NB4 (cell line): ENCODE data around the gene KMT2B.

Experiments used
- DNase-seq: peaks from one replicate; pipeline ENCODE4 v3.0.0; 2010; ENCODE audit warnings: low read depth
- H3K4me3 ChIP-seq: one replicate; pipeline ENCODE4 v1.5.1; 2011; ENCODE audit warnings: mild to moderate bottlenecking, low read depth, low read length, moderate library complexity
- MYC ChIP-seq: IDR thresholded peaks from 2 replicates; pipeline ENCODE4 v1.6.1; 2011; ENCODE audit warnings: low read depth, low read length
- POLR2A ChIP-seq: IDR thresholded peaks from 2 replicates; pipeline ENCODE4 v1.6.1; 2011; ENCODE audit warnings: mild to moderate bottlenecking; ENCODE audit not compliant: insufficient read length; ENCODE audit errors: extremely low read depth
- TF ChIP-seq, protein P1 (sequence below): IDR thresholded peaks from one replicate; pipeline ENCODE4 v1.5.1; 2012; ENCODE audit warnings: low read depth, low read length
- TF ChIP-seq, protein P2 (sequence below): IDR thresholded peaks from 2 replicates; pipeline ENCODE4 v1.6.1; 2011; ENCODE audit warnings: low read depth, low read length

The KMT2B gene

DNA sequence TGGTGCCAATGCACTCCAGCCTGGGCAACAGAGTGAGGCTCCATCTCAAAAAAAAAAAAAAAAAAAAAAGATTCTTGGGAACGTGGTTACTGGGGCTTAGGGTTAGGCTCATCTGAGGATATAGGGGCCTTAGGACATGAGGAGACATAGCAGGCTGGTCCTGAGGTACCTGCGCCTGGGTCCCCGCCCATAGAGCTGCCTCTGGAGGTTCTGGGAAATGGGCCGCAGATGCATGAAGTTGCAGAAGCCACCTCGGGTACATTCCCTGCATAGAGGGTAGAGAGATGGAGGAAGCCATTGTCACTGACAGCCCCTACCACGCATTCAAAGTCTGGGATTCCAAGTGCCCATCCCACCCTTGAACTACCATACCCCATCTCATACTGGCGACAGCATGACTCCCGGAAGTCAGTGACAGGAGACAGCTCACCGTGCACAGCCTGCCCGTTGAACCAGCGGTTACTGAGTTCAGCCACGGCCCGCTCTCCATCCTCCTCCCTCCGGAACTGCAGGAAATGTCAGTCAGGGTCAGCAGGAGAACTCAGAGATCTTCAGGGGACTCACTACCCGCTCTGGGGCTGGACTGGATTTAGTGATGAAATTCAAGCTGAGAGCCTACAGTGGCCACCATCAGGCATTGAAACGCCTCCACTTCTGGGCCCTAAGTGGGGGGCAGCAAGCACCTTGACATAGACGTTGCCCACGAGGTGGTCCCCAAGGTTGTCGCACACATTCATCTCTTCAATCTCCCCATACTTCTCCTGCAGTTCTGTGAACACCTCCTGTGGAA lies 26.0 kb downstream of the KMT2B start:
- TF ChIP-seq, protein P1, sequence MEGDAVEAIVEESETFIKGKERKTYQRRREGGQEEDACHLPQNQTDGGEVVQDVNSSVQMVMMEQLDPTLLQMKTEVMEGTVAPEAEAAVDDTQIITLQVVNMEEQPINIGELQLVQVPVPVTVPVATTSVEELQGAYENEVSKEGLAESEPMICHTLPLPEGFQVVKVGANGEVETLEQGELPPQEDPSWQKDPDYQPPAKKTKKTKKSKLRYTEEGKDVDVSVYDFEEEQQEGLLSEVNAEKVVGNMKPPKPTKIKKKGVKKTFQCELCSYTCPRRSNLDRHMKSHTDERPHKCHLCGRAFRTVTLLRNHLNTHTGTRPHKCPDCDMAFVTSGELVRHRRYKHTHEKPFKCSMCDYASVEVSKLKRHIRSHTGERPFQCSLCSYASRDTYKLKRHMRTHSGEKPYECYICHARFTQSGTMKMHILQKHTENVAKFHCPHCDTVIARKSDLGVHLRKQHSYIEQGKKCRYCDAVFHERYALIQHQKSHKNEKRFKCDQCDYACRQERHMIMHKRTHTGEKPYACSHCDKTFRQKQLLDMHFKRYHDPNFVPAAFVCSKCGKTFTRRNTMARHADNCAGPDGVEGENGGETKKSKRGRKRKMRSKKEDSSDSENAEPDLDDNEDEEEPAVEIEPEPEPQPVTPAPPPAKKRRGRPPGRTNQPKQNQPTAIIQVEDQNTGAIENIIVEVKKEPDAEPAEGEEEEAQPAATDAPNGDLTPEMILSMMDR, result no peak
- no peak for TF ChIP-seq MYC
- TF ChIP-seq, protein P2, sequence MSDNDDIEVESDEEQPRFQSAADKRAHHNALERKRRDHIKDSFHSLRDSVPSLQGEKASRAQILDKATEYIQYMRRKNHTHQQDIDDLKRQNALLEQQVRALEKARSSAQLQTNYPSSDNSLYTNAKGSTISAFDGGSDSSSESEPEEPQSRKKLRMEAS, result no peak
- no peak for TF ChIP-seq POLR2A
- DNase-seq, result no peak
- no peak overlapping the region for H3K4me3 ChIP-seq

DNA sequence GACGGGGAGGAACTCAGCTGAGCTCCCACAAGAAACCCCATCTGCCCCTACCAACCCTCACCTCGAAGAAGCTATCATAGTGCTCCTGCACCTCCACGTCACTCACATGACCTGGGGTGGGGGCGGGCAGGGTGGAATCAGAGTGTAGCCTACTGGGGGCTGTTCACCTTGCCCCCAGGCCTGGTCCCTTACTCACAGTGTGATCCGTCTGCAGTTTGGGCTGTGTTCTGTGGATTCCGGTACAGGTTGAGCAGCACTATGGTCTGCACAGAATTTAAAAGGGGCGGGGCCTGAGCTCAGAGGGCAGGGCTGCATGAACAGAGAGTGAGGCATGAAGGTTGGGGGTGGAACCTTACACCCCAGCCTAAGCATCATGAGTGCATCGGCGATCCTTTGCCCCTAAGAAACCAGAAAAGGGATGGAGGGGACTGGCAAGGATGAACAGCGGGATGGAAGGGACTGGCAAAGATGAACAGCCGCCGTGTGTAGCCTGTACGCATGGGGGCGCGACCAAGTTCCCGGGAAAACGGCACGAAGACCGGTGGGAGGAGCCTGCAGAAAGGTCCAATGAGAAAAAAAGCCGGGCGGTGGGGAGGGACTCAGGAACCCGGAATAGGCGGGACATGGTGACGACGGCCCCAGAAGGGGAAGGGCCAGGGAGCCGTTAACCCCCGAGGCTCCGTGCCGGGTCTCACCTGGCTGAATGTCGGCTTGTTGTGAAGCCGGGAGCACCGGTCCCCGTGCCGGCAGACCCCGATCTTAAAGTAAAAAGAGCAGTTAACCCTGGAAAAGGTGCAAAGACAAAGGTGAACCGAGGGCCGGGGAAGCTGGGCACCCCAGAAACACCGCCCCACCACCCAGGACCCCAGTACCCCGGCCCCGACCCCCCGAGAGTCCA lies 26.9 kb downstream of the KMT2B start:
- H3K4me3 ChIP-seq, result peak overlapping the region; percentile 66
- DNase-seq, result peak; percentile 91
- TF ChIP-seq, protein P1, result no peak
- no peak for TF ChIP-seq MYC
- TF ChIP-seq POLR2A, result peak; percentile 42
- TF ChIP-seq, protein P2, result no peak

DNA sequence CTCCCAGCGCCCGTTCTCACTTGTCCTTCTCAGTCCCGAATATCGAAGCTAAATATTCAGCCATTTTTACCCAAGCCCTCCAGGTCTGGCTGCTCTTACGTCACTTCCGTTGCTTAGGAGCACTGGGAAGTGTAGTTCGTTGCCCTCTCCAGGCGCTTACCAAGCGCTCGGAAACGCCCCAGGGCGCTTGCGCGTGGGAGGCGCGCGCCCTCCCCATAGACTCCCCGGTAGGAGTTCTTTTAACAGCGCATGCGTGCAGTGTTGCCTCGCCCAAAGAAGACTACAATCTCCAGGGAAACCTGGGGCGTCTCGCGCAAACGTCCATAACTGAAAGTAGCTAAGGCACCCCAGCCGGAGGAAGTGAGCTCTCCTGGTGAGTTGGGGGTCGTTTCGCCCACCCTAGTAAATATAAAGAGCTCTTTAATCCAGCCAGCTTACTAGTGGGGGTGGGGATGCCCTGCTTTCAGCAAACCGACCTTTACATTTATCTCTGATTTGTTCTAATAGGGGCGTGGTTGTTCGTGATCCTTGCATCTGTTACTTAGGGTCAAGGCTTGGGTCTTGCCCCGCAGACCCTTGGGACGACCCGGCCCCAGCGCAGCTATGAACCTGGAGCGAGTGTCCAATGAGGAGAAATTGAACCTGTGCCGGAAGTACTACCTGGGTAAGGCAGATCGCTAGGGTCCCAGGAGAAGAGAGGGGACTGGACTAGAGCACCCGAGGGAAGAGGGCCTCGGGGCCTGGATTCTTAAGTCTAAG lies 27.7 kb downstream of the KMT2B start, which contains the start of the genes PSENEN and U2AF1L4:
PSENEN (plus strand) TSS at position 324 of the 759 bp plus-strand sequence; CDS start at position 604, 280 bp downstream.
U2AF1L4 (minus strand) TSS at position 91 of the 759 bp plus-strand sequence; CDS start at position 64, 27 bp downstream.
- peak within 1 kb of the TSS; percentile 86 for H3K4me3 ChIP-seq
- peak; percentile 96 for DNase-seq
- TF ChIP-seq MYC, result peak; percentile 31; the same call in 1 of the 2 replicates
- TF ChIP-seq, protein P2, result no peak; the same call in 1 of the 2 replicates

DNA sequence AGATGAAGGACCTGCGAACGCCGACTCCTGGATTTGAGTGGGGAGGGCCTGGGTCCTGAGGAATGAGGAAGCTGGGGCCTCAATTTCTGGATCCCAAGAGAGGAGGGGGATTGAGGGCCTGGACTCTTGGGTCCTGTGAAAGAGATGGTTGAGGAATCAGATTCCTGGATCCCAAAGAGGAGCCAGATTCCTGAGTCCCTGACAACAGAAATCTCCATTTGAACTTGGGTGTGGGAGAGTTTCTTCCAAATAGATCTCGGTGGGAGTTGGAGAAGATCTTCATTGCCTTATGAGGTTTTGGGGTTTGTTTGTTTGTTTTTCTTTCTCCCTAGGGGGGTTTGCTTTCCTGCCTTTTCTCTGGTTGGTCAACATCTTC lies 28.3 kb downstream of the KMT2B start:
- peak overlapping the region; percentile 86 for H3K4me3 ChIP-seq
- DNase-seq, result no peak
- no peak for TF ChIP-seq MYC
- TF ChIP-seq POLR2A, result no peak
- TF ChIP-seq, protein P1, result no peak

DNA sequence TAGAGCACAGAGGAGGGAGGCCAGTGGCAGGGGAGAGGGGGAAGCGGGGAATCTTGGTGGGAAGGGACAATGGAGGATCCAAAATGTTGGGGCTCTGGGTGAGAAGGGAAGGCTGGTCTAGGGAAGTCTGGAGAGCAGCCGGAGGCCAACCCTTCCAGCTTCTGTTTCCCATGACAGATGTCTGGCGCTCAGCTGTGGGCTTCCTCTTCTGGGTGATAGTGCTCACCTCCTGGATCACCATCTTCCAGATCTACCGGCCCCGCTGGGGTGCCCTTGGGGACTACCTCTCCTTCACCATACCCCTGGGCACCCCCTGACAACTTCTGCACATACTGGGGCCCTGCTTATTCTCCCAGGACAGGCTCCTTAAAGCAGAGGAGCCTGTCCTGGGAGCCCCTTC lies 28.7 kb downstream of the KMT2B start:
- no peak for TF ChIP-seq POLR2A
- TF ChIP-seq, protein P1, result no peak
- TF ChIP-seq, protein P2, result no peak
- no peak for DNase-seq
- H3K4me3 ChIP-seq, result peak overlapping the region; percentile 86
